ENCODE data around the gene LONRF2. TPM values are rescaled to one million over a fixed set of nuclear protein-coding genes. Genes with fewer than 3 reads are reported as not detected.

Gene LONRF2
- polyA plus RNA-seq, 2 of the 4 experiments (the other 2 are of a cell fraction), result 4.8 to 17.9 TPM

- ChIA-PET POLR2A (no interaction called here), CTCF (interaction anchor here (1.5 to 8.8 kb wide), 5 partner anchors 13 to 700 kb away, joined by 5 to 109 read pairs (median 74); no protein-coding TSS in a partner anchor)
- Histone ChIP-seq H3K4me2 (no peak overlapping the region), H3K4me3 (no peak overlapping the region), H3K4me1 (peaks cover 9% of the 10 kb centered on the region; the same call in 1 of the 3 replicates), H3K9me3 (0 out of 3 replicates have a peak, but pooled peaks cover 4% of the 10 kb centered on the region), H3K27ac (no peak overlapping the region)
- TF ChIP-seq BHLHE40 (IDR thresholded peaks at IDR 0.05; ENCODE audit: low read depth, low read length) (no peak), CTCF (IDR thresholded peaks at IDR 0.05) (no peak), TFCP2L1 (CRISPR knock-in tag; IDR thresholded peaks at IDR 0.05) (no peak), BCL3 (IDR thresholded peaks at IDR 0.05) (no peak), KDM5A (IDR thresholded peaks at IDR 0.05) (no peak), NR3C1 (IDR thresholded peaks at IDR 0.05) (no peak), CBX8 (IDR thresholded peaks at IDR 0.05) (no peak), PBX3 (IDR thresholded peaks at IDR 0.05) (no peak), HEYL (CRISPR knock-in tag; IDR thresholded peaks at IDR 0.05) (no peak), MAX (IDR thresholded peaks at IDR 0.05) (no peak)
- TF ChIP-seq, protein P1, sequence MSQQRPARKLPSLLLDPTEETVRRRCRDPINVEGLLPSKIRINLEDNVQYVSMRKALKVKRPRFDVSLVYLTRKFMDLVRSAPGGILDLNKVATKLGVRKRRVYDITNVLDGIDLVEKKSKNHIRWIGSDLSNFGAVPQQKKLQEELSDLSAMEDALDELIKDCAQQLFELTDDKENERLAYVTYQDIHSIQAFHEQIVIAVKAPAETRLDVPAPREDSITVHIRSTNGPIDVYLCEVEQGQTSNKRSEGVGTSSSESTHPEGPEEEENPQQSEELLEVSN (IDR thresholded peaks at IDR 0.05; ENCODE audit: borderline replicate concordance, low read depth), result no peak
- WGBS (ENCODE audit: missing lambda C conversion rate), result 69% methylated on average over 8 of the region's 8 CpGs
- FAIRE-seq (no peak), ATAC-seq (no peak), DNase-seq (ENCODE audit: low read depth in 1 of 2, low spot score in 1 of 2) (no peak)
These were observed 63.2 kb downstream of the LONRF2 start for GRCh38 chr2:100259106-100259505.

DNA sequence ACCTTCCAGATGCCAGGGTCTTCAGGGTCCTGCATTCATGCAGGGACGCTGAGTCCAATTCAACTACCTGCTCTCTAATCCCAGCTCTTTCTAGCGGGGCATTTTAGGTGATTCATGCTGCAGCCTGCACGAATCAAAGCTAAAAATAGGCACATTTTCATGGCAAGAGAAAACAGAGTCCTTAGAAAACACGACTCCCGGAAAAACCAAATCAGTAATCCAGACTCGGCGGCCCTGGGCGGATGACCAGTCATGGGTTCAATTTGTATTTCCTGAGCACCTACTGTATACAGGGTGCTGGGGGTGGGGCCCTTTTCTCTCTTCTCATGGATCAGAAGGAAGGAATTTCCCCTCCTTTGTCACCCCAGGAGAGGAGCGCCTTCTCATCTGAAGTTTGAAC lies 64.4 kb downstream of the LONRF2 start:
- ATAC-seq (no peak), DNase-seq (ENCODE audit: low read depth in 1 of 2, low spot score in 1 of 2) (no peak), FAIRE-seq (no peak)
- ChIA-PET CTCF (interaction anchor here (1.4 to 8.8 kb wide), 4 partner anchors 9 to 699 kb away, joined by 3 to 74 read pairs (median 8); no protein-coding TSS in a partner anchor), POLR2A (no interaction called here)
- TF ChIP-seq HOXB13 (CRISPR knock-in tag; IDR thresholded peaks at IDR 0.05; ENCODE audit: low read depth), result no peak
- TF ChIP-seq HDAC2 (IDR thresholded peaks at IDR 0.05), result no peak
- TF ChIP-seq EP300 (IDR thresholded peaks at IDR 0.05), result no peak
- no peak for TF ChIP-seq SREBF2 (IDR thresholded peaks at IDR 0.05)
- no peak for TF ChIP-seq RFX5 (IDR thresholded peaks at IDR 0.05)
- no peak for TF ChIP-seq KDM1A (IDR thresholded peaks at IDR 0.05; ENCODE audit: low read depth)
- no peak for TF ChIP-seq CHD4 (IDR thresholded peaks at IDR 0.05; ENCODE audit: borderline replicate concordance)
- TF ChIP-seq RCOR1 (IDR thresholded peaks at IDR 0.05; ENCODE audit: low read depth, low read length), result no peak
- no peak for TF ChIP-seq PHF8 (IDR thresholded peaks at IDR 0.05; ENCODE audit: borderline replicate concordance, low read depth)
- no peak for TF ChIP-seq CHD2 (IDR thresholded peaks at IDR 0.05; ENCODE audit: low read length, partially characterized antibody)
- no peak for TF ChIP-seq TFCP2L1 (CRISPR knock-in tag; IDR thresholded peaks at IDR 0.05)
- no peak for TF ChIP-seq RNF2 (IDR thresholded peaks at IDR 0.05; ENCODE audit: borderline replicate concordance, low read depth)
- no peak for TF ChIP-seq HES2 (IDR thresholded peaks at IDR 0.05)
- TF ChIP-seq PBX3 (IDR thresholded peaks at IDR 0.05), result no peak
- TF ChIP-seq MAFK (IDR thresholded peaks at IDR 0.05; ENCODE audit: partially characterized antibody), result no peak
- Histone ChIP-seq H3K4me2 (no peak overlapping the region), H3K27ac (no peak overlapping the region), H3K4me1 (0 out of 3 replicates have a peak, but pooled peaks cover under 1% of the 10 kb centered on the region), H3K9me3 (0 out of 3 replicates have a peak, but pooled peaks cover 4% of the 10 kb centered on the region), H3K4me3 (no peak overlapping the region)
- 43% methylated on average over 9 of the region's 9 CpGs for WGBS (ENCODE audit: missing lambda C conversion rate)
